22Rv1 (cell line): ENCODE data around the gene SWI5.

Experiments used
- CTCF ChIP-seq: fragments of 450-650 bp; IDR thresholded peaks from 2 replicates; pipeline ENCODE4 v1.5.1; 2017; ENCODE audit warnings: mild to moderate bottlenecking
- ZFX ChIP-seq: fragments of 450-650 bp; IDR thresholded peaks from 2 replicates; pipeline ENCODE4 v1.6.1; 2017; ENCODE audit warnings: antibody characterized with exemption, borderline replicate concordance

DNA sequence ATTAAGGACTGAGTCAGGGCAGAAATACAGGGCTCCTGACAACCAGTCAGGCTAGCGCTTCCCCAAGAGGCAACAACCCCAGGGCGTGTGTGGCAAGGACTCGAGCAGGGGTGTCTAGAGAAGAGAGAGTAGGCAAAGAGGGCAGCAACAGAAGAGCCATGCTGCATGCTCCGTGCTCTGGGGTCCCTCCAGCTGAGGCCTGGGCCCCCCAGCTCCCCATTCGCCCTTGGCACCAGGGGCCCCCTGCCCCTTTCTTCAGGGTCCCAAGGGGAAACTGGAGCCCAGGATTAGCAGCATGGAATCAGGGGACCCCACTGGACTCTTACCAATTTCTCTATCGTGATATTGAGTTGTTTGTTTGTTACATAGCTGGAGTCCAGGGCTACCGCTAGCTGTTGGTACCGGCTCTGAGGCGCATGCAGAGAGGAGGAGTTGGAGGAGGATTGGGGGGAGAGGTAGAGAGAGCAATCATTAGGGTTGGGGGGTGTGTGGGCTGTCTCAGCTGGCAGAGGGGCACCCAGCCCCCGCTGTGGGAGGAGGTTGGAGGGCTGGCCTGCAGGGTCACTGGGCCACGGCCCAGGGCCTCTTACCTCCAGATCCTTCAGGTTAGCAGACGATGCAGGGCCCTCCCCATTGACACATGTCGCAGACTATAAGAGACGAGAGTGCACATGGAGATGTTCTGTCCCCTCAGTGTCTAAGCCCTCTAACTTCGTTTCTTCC is 9.0 kb upstream of the SWI5 start:
- TF ChIP-seq CTCF (no peak), ZFX (no peak)
